Neutrophil (primary cell): Measurements from ENCODE around the gene HDAC7.
A peak's percentile ranks its signal among the peaks of the same experiment; 100 is the strongest.

Source experiments
- H3K27ac ChIP-seq: fragments of 200-600 bp; sonication (generic); 2 replicates; pipeline ENCODE4 v1.5.1; 2016; ENCODE audit warnings: mild to moderate bottlenecking, moderate library complexity
- H3K27me3 ChIP-seq: fragments of 200-600 bp; sonication (generic); 2 replicates; pipeline ENCODE4 v1.6.0; 2016; ENCODE audit warnings: mild to moderate bottlenecking
- H3K36me3 ChIP-seq: fragments of 200-600 bp; sonication (generic); 2 replicates; pipeline ENCODE4 v1.5.1; 2017
- H3K4me1 ChIP-seq, 2 experiments: fragments of 200-600 bp in 1 of 2; sonication (generic) in 1 of 2; 1 replicate in 1 of 2; 2 replicates in 1 of 2; pipeline versions ENCODE4 v1.5.1 to v1.6.1; 2013 to 2016; ENCODE audit warnings: low read depth in 1 of 2, low read length in 1 of 2, mild to moderate bottlenecking in 1 of 2, moderate library complexity in 1 of 2; ENCODE audit not compliant: control insufficient read depth in 1 of 2, insufficient read depth in 1 of 2
- H3K4me3 ChIP-seq, 2 experiments: fragments of 200-600 bp in 1 of 2; sonication (generic) in 1 of 2; 1 replicate in 1 of 2; 2 replicates in 1 of 2; pipeline ENCODE4 v1.5.1; 2013 to 2016; ENCODE audit warnings: low read depth in 1 of 2, low read length in 1 of 2, mild to moderate bottlenecking in 1 of 2, moderate library complexity in 1 of 2
- H3K9me3 ChIP-seq: fragments of 200-600 bp; sonication (generic); 2 replicates; pipeline ENCODE4 v1.5.1; 2016
- CTCF ChIP-seq: fragments of 200-600 bp; sonication (generic); IDR thresholded peaks from 2 replicates; pipeline ENCODE4 v1.5.1; 2016; ENCODE audit warnings: antibody characterized with exemption

Gene HDAC7

DNA sequence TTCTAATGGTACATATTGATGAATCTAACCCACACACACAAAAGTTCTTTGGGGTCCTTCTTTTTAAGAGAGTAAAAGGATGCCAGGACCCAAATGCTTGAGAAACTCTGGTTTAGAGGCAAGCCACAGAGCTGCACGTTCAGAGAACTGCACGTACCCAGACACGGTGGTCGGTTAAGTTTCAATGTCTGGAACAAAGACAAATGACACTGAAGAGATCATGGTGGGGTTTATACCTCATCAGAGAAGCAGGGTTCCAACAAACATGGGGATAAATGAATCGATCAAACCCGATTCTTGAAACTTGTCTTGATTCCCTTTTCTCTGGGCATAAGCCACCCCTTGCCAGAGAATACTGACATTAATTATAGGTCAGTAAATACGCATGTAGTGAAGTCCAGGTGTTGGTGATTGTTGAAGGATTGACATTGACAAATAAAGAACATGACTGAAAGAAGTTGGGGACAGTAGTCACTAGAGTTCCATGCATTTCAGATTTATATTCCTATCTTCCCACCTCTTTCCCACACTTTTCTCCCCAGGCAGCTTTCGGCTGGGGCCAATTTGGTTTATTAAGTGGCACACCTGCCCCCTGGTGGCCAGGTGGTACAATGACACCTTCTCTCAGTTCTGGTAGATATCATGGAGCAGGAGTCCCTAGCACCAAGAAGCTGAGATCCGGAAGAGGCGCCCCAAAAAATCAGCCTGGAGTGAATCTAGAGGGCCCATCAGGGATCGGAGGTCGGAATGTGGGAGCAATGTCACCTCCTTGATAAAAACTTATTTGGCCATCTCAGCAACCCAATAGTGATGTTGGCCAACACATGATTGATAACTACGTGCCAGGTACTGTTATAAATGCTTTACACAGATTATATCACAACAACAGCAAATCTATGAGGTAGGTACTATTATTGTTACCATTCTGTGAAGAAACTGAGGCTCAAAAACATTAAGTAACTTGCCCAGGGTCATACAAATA is 17.8 kb upstream of the HDAC7 start:
- Histone ChIP-seq H3K36me3 (no peaks in the 10 kb centered on the region), H3K27me3 (no peaks in the 10 kb centered on the region), H3K27ac (no peak overlapping the region), H3K4me1 (peaks cover 25 to 36% of the 10 kb centered on the region in 2 experiments), H3K4me3 (no peak overlapping the region), H3K9me3 (no peaks in the 10 kb centered on the region)
- TF ChIP-seq CTCF, result peak; percentile 93

DNA sequence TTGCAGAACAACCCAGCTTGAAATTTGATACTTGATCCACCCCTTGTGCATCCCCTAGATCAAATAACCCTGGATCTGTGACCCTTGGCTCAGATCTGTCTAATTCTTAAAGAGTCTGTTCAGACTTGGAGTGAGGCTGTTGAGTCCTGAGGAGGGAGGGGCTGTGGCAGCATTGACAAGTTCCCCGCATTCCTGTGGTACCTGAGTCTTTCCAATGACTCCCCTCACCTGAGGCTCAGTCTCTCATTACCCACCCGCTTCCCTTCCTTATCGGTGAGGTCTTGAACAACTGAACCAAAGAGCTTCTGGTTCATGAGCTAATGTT is 16.1 kb upstream of the HDAC7 start:
- no peaks in the 10 kb centered on the region for H3K27me3 ChIP-seq
- no peak for TF ChIP-seq CTCF
- no peaks in the 10 kb centered on the region for H3K9me3 ChIP-seq
- no peak overlapping the region for H3K4me3 ChIP-seq
- no peaks in the 10 kb centered on the region for H3K36me3 ChIP-seq
- H3K4me1 ChIP-seq, result peaks cover 42 to 53% of the 10 kb centered on the region in 2 experiments
- H3K27ac ChIP-seq, result no peak overlapping the region

- Histone ChIP-seq H3K36me3 (no peaks in the 10 kb centered on the region), H3K9me3 (no peaks in the 10 kb centered on the region), H3K27ac (no peak overlapping the region), H3K4me1 (peaks cover 48 to 58% of the 10 kb centered on the region in 2 experiments), H3K4me3 (no peak overlapping the region), H3K27me3 (no peaks in the 10 kb centered on the region)
- no peak for TF ChIP-seq CTCF
Observed at GRCh38 chr12:47835006-47835830, 15.5 kb upstream of the HDAC7 start.

DNA sequence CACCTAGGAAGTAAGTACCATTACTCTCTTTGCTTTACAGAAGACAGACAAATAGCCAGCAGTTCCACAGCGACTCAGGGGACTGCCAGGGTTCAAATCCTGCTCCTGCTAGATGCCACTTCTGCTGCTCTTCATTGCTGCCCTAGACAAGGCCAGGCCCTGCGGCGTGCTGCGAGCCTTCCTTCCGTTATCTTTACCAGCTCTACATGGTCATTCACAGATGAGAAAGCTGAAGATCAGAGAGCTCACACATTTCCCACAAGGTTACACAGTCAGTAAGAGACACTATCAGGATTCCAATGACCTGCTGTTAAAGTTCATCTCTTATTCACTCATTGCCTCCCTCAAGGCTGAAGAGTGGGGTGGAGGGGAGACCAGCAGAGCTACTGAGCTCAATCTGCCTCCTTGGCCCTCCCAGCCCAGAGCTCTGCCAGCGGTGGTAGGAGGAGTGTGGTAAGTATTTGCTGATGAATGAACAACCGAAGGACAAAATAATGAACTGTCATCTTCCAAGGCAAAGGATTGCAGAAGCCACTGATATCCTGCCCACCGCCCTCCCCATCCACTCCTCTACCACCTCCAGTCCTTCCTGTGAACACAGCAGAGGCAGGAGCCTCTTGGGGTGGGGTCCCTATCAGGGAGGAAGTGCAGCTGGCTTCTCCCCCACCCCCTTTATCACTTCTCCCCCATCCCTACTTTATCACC is 14.6 kb upstream of the HDAC7 start:
- H3K4me1 ChIP-seq, result peaks cover 57 to 67% of the 10 kb centered on the region in 2 experiments
- H3K27ac ChIP-seq, result peak overlapping the region; percentile 13
- H3K4me3 ChIP-seq, result no peak overlapping the region
- no peaks in the 10 kb centered on the region for H3K27me3 ChIP-seq
- no peaks in the 10 kb centered on the region for H3K9me3 ChIP-seq
- no peaks in the 10 kb centered on the region for H3K36me3 ChIP-seq
- no peak for TF ChIP-seq CTCF

GRCh38 chr12:47833591-47834012 is 13.9 kb upstream of the HDAC7 start:
- no peaks in the 10 kb centered on the region for H3K9me3 ChIP-seq
- no peaks in the 10 kb centered on the region for H3K27me3 ChIP-seq
- H3K4me1 ChIP-seq, result peaks cover 64 to 75% of the 10 kb centered on the region in 2 experiments
- no peak overlapping the region for H3K27ac ChIP-seq
- H3K4me3 ChIP-seq, result no peak overlapping the region
- TF ChIP-seq CTCF, result no peak
- H3K36me3 ChIP-seq, result no peaks in the 10 kb centered on the region
